WERI-Rb-1 (cell line): Measurements from ENCODE around the gene ESCO1.
"Not testable (repeated sequence)": the region's sequence is repeated elsewhere in the genome, so short reads cannot be mapped to it uniquely, and the experiment has no call there.

ENCODE experiments used
- DNase-seq: peaks from one replicate; pipeline ENCODE4 v3.0.0-alpha.2; 2020
- H3K27ac ChIP-seq: fragments of 250-450 bp; sonication (Bioruptor Pico); 2 replicates; pipeline ENCODE4 v1.5.1; 2020; ENCODE audit warnings: mild to moderate bottlenecking, moderate library complexity
- H3K27me3 ChIP-seq: fragments of 250-450 bp; sonication (Bioruptor Pico); 2 replicates; pipeline ENCODE4 v1.5.1; 2021; ENCODE audit warnings: mild to moderate bottlenecking, low read depth, moderate library complexity; ENCODE audit not compliant: insufficient read depth, severe bottlenecking
- H3K36me3 ChIP-seq: fragments of 250-450 bp; sonication (Bioruptor Pico); 2 replicates; pipeline ENCODE4 v1.5.1; 2020; ENCODE audit warnings: mild to moderate bottlenecking, moderate library complexity
- H3K4me3 ChIP-seq: 2 replicates; pipeline ENCODE4 v1.5.1; 2011; ENCODE audit warnings: low read depth, mild to moderate bottlenecking, control low read depth, low read length
- H3K9me3 ChIP-seq: fragments of 250-450 bp; sonication (Bioruptor Pico); 2 replicates; pipeline ENCODE4 v1.5.1; 2021; ENCODE audit warnings: mild to moderate bottlenecking, moderate library complexity; ENCODE audit not compliant: severe bottlenecking
- CTCF ChIP-seq: IDR thresholded peaks from 2 replicates; pipeline ENCODE4 v1.5.1; 2011; ENCODE audit warnings: low read depth, mild to moderate bottlenecking, control low read depth, inconsistent platforms, low read length

Gene ESCO1

GRCh38 chr18:21600526-21601410 is at the start of gene ESCO1:
Gene ESCO1, minus strand, starts transcription at chr18:21600704. Its CDS starts 25,861 bp downstream, at chr18:21574843.
- DNase-seq = peak; percentile 98
- H3K27me3 ChIP-seq = no peaks in the 10 kb centered on the region
- no peaks in the 10 kb centered on the region for H3K9me3 ChIP-seq
- TF ChIP-seq CTCF = peak; percentile 92
- H3K4me3 ChIP-seq = peak within 1 kb of the TSS; percentile 96
- H3K27ac ChIP-seq = peak within 1 kb of the TSS; percentile 87
- H3K36me3 ChIP-seq = no peaks in the 10 kb centered on the region

- not testable (repeated sequence) for H3K9me3 ChIP-seq, DNase-seq, H3K4me3 ChIP-seq, H3K27me3 ChIP-seq, H3K27ac ChIP-seq
- H3K36me3 ChIP-seq = peaks cover 10% of the 10 kb centered on the region
These were observed 39.9 kb upstream of the ESCO1 start for GRCh38 chr18:21640375-21640774.

GRCh38 chr18:21638822-21639221 is 38.3 kb upstream of the ESCO1 start:
- H3K4me3 ChIP-seq = no peak overlapping the region
- H3K27me3 ChIP-seq = no peaks in the 10 kb centered on the region
- H3K27ac ChIP-seq = no peak overlapping the region
- H3K36me3 ChIP-seq = peaks cover 20% of the 10 kb centered on the region
- DNase-seq = no peak
- no peak for TF ChIP-seq CTCF
- no peaks in the 10 kb centered on the region for H3K9me3 ChIP-seq

- H3K4me3 ChIP-seq = no peak overlapping the region
- H3K9me3 ChIP-seq = no peaks in the 10 kb centered on the region
- no peaks in the 10 kb centered on the region for H3K27me3 ChIP-seq
- DNase-seq = no peak
- TF ChIP-seq CTCF = no peak
- H3K36me3 ChIP-seq = peaks cover 34% of the 10 kb centered on the region
- H3K27ac ChIP-seq = no peak overlapping the region
These were observed 36.3 kb upstream of the ESCO1 start for GRCh38 chr18:21636769-21637168.

- no peak for TF ChIP-seq CTCF
- Histone ChIP-seq H3K9me3 (no peaks in the 10 kb centered on the region), H3K27me3 (no peaks in the 10 kb centered on the region), H3K27ac (no peak overlapping the region), H3K4me3 (no peak overlapping the region), H3K36me3 (peaks cover 49% of the 10 kb centered on the region)
- DNase-seq = no peak
These were observed 34.2 kb upstream of the ESCO1 start for GRCh38 chr18:21634588-21635199.

GRCh38 chr18:21632393-21632792 is 31.9 kb upstream of the ESCO1 start:
- H3K27ac ChIP-seq = no peak overlapping the region
- H3K9me3 ChIP-seq = no peaks in the 10 kb centered on the region
- no peak for DNase-seq
- H3K36me3 ChIP-seq = peaks cover 70% of the 10 kb centered on the region
- TF ChIP-seq CTCF = no peak
- no peaks in the 10 kb centered on the region for H3K27me3 ChIP-seq
- no peak overlapping the region for H3K4me3 ChIP-seq
